ENCODE results near the gene PDIK1L.

- no peak for TF ChIP-seq EZH2 (IDR thresholded peaks at IDR 0.05; ENCODE audit: low read length)
- no peak for TF ChIP-seq CTCF (optimal IDR thresholded peaks at IDR 0.05 in 1 of 3, IDR thresholded peaks at IDR 0.05 in 1 of 3, conservative IDR thresholded peaks at IDR 0.05 in 1 of 3; ENCODE audit: extremely low read depth in 1 of 3, insufficient read depth in 2 of 3, low read length in 3 of 3)
Measured at GRCh38 chr1:26112407-26112775, 767 bp downstream of the PDIK1L start.

Data from keratinocyte (primary cell).